Activated T-cell treated with anti-CD3 and anti-CD28 coated beads, Interleukin-2, amount 50 U/mL, for 48 hours (primary cell): ENCODE data around the gene SIRT3.

Source experiments
- DNase-seq, 2 experiments: peaks; one replicate each; pipeline ENCODE4 v3.0.0-alpha.2; 2020

Gene SIRT3

DNA sequence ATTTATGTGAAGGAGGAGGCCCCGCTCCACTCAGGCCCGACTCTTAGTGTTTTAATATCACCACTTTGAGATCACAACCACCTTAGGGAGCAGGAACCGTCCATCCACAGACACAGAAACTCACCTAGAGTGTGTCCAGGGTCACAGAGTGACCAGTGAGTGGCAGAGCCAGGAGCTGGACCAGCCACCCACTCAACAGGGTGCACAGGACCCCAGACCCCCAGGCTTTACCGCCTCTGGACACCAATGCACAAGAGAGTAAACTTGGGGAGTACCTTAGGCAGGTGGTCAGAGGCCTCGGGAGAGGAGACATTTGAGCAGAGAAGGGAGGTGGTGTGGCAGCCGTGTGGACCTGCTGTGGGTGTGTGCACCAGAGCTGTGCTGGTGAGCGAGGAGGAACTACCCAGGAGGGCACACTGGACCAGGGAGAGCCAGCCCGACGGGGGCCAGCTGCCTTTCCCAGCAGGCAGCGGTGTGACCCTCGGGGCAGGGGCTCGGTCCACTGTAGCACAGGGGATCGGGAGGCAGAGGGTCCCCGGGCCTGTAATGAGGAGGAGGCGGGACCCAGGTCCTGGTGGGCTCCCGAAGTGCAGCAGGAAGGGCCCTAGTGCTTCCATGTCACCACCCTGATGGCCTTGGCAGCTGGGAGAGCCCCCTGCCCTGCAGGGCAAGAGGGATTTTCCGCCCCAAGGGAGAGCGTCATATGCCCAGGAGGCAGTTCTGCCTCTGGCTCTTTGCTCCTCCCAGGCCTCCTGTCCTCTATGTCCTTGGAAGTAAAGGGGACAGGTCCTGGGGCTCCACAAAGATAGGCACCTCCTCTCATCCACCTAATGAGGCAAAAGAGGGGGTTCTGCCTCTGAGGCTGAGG, 34.5 kb upstream of the SIRT3 start:
- peak in 1 of 2 experiments; percentile 15 for DNase-seq

- peak; percentile 73 to 75 for DNase-seq
Observed at GRCh38 chr11:269146-269890, 33.2 kb upstream of the SIRT3 start.

GRCh38 chr11:268716-269145, 32.6 kb upstream of the SIRT3 start:
- DNase-seq: peak in 1 of 2 experiments; percentile 60

- DNase-seq: peak; percentile 67 to 69
Observed at GRCh38 chr11:267491-267994, 31.4 kb upstream of the SIRT3 start.

DNA sequence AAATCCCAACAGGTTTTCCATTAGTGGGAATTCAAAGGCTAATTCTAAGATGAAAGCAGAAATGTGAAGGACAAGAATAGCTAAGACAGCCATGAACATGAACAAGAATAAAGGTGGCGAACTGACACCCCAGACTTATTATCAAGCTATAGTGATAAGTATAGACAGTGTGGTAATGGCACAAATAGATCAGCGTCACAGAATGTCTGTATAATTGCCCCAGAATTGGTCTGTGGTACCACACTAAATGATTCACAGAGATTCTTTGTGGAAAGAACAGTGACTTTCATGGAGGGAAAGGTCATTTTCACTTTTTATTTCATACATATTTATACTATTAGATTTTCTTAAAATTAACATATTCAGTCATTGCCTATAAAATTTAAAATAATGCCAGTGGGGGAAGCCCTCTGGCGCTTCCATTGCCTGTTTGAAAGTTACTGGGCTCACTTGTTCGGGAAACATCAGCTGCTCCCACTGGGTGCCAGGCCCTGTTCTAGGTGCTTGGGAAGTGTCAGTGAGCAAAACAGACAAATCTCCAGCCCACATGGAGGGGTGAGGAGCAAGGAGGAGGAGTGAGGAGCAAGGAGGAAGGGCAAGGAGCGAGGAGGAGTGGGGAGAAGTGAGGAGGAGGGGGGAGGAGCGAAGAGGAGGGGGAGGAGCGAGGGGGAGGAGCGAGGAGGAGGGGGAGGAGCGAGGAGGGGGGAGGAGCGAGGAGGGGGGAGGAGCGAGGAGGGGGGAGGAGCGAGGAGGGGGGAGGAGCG, 30.7 kb upstream of the SIRT3 start:
- DNase-seq: peak; percentile 64 to 66

DNA sequence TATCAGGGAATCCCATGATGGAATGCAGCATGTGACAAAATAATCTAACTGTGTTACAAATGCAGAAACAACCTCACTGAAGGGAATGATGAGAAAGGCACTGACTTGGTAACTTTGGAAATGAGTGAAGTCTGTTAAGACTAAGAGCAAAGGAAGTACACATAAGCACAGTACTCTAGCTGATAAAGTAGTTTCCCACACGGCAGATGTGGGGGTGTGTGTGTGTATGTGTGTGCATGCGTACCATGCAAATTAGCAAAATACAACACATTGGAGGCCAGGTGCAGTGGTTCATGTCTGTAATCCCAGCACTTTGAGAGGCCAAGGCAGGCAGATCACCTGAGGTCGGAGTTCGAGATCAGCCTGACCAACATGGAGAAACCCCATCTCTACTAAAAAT, 25.5 kb upstream of the SIRT3 start:
- no peak for DNase-seq

GRCh38 chr11:259413-259812, 23.3 kb upstream of the SIRT3 start:
- no peak for DNase-seq

- DNase-seq: peak in 1 of 2 experiments; percentile 17
Observed at GRCh38 chr11:257766-258493, 21.8 kb upstream of the SIRT3 start.

- DNase-seq: peak in 1 of 2 experiments; percentile 12
Observed at GRCh38 chr11:256952-257737, 21.0 kb upstream of the SIRT3 start.

DNA sequence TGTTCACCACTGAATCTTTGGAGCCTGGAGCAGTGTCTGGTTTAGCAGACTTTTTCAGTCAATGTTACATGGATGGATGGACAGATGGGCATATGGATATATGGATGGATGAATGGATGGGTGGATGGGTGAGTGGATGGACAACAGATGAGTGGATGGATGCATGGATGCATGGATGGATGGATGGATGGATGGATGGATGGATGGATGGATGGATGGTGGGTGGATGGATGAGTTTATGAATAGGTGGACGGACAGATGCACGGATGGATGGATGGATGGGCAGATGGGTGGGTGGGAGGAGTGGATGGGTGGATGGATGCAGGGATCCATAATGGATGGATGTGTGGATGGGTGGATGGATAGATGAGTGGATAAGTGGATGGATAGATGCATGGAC, 19.7 kb upstream of the SIRT3 start:
- peak in 1 of 2 experiments; percentile 4 for DNase-seq

GRCh38 chr11:255176-255575, 19.0 kb upstream of the SIRT3 start:
- DNase-seq: no peak

GRCh38 chr11:253886-254270, 17.7 kb upstream of the SIRT3 start:
- DNase-seq: peak in 1 of 2 experiments; percentile 15

DNA sequence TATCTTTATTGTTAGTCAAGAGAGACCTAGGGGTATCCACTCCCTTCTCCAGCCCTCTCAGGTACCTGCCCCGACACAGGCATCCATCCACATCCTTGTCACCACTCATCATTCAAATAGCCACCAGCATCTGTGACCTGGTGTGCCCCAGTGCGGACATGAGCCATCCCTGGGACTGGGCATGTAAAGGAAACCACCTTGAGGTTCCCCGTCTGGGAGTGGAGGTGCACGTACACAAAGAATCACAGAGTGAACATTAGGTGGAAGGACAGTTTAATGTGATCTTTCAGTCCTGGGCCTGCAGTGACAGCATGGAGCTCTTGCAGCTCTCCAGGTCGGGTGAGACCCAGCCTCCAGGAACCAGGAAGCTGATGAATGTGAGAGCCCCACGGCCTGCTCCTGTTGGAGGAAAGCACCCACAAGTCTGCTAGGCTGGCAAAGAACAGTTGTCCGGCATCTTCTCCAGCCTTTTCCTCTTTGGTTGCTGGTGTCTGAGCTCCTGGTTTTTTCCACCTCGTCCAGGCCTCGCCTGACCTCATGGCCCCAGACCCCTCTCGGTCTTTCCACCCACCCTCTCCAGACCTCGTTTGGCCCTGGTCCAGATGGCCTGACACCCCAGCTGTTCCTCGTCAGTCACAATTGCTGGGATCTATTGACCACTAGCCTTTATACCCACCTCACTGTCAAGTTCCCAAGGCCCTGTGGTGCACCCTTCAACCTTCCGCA, 17.2 kb upstream of the SIRT3 start:
- peak in 1 of 2 experiments; percentile 13 for DNase-seq

GRCh38 chr11:252666-253065, 16.5 kb upstream of the SIRT3 start:
- DNase-seq: peak in 1 of 2 experiments; percentile 9

- DNase-seq: peak in 1 of 2 experiments; percentile 13
Observed at GRCh38 chr11:251550-251949, 15.4 kb upstream of the SIRT3 start.

GRCh38 chr11:250740-251299, 14.7 kb upstream of the SIRT3 start:
- peak; percentile 87 to 88 for DNase-seq

GRCh38 chr11:250274-250673, 14.1 kb upstream of the SIRT3 start:
- DNase-seq: peak in 1 of 2 experiments; percentile 17

GRCh38 chr11:249062-249461, 12.9 kb upstream of the SIRT3 start:
- no peak for DNase-seq

DNA sequence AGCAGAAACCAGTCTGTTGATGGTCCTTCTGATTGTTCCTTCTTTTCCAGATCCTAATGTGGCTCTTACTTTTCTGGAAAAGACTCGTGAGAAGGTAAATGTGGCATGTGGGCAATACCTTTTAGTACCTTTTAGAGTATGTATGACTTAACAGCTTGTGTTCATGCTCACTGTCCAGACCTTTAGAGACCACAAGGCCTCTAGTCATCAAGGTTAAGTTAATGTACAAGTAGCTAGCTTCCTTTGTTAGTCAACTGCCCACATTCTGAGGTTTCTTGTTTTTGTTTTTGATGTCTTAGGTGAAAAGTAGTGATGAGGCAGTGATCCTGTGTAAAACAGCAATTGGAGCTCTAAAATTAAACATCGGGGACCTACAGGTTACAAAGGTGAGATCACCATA, 8.2 kb upstream of the SIRT3 start:
- DNase-seq: no peak

DNA sequence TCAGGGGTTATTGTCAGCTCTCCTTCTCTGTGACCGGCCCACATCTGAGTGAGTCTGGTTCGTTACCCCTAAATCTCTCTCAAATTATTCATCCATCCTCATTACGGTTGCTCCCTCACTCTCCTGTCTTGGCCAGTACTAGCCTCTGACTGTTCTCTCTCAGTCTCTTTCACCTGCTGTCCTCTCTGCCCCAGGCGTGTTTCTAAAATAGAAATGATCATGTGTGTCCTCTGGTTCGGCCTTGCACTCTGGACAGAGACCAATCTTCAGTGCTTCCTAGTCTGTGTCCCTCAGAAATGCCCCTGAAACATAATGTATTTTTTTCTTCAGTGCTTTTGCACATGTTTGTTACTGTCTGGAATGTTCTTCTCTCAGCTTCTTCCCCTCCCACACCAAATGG, 5.5 kb upstream of the SIRT3 start:
- DNase-seq: no peak
